ENCODE measurements around the gene TRMO. TPM values are rescaled to one million over a fixed set of nuclear protein-coding genes. Genes with fewer than 3 reads are reported as not detected.

Gene TRMO
- total and polyA plus RNA-seq, 9 of the 15 experiments (the other 6 are each of a cell fraction or from before 2014, with no cell fraction given): 5.6 to 22.4 (median 16.2) TPM

- TF ChIP-seq ZNF766 (CRISPR knock-in tag; conservative IDR thresholded peaks at IDR 0.05) (0 out of 2 replicates have a peak, but pooled peaks have one; percentile 42), ZFPM2 (CRISPR knock-in tag; IDR thresholded peaks at IDR 0.05) (no peak), KDM2B (CRISPR knock-in tag; IDR thresholded peaks at IDR 0.05) (no peak), ETV1 (tag; conservative IDR thresholded peaks at IDR 0.05; ENCODE audit: low read depth) (peak; percentile 37; the same call in 1 of the 2 replicates), ZBTB9 (CRISPR knock-in tag; IDR thresholded peaks at IDR 0.05) (0 out of 2 replicates have a peak, but pooled peaks have one; percentile 29), CBFB (CRISPR knock-in tag; IDR thresholded peaks at IDR 0.05) (no peak), KAT8 (IDR thresholded peaks at IDR 0.05; ENCODE audit: low read depth) (no peak), HES1 (IDR thresholded peaks at IDR 0.05; ENCODE audit: low read depth) (no peak), POLR3G (IDR thresholded peaks at IDR 0.05; ENCODE audit: extremely low read depth, insufficient read length, insufficient replicate concordance) (no peak), ZNF24 (IDR thresholded peaks at IDR 0.05) (no peak), ETS1 (conservative IDR thresholded peaks at IDR 0.05; ENCODE audit: control insufficient read depth, low read depth, low read length) (no peak), ZNF41 (CRISPR knock-in tag; conservative IDR thresholded peaks at IDR 0.05) (0 out of 2 replicates have a peak, but pooled peaks have one; percentile 41), ZBTB34 (CRISPR knock-in tag; IDR thresholded peaks at IDR 0.05) (no peak), PTBP1 (IDR thresholded peaks at IDR 0.05; ENCODE audit: low read depth, low read length) (no peak), RB1 (IDR thresholded peaks at IDR 0.05; ENCODE audit: low read depth) (no peak), ZNF707 (CRISPR knock-in tag; conservative IDR thresholded peaks at IDR 0.05) (no peak), ZNF146 (CRISPR knock-in tag; IDR thresholded peaks at IDR 0.05; ENCODE audit: unreplicated experiment) (no peak)
Observed at GRCh38 chr9:97958812-97959511, 36.7 kb upstream of the TRMO start (continued).
